Neural progenitor cell (in vitro differentiated cells): Measurements from ENCODE around the gene FAM118B. TPM values are rescaled to one million over a fixed set of nuclear protein-coding genes. Genes with fewer than 3 reads are reported as not detected.
A peak's percentile ranks its signal among the peaks of the same experiment; 100 is the strongest.

ENCODE experiments used
- DNase-seq: peaks from one replicate; pipeline ENCODE4 v3.0.0-alpha.2; 2016; ENCODE audit warnings: low spot score
- H2AFZ ChIP-seq: fragments of 200-600 bp; sonication (generic); replicated peaks from 2 replicates; pipeline ENCODE4 v1.6.1; 2016; ENCODE audit warnings: antibody characterized with exemption
- H3F3A ChIP-seq: fragments of 200-600 bp; sonication (generic); 2 replicates; pipeline ENCODE4 v1.6.1; 2016; ENCODE audit warnings: antibody characterized with exemption, low read depth
- H3K27ac ChIP-seq: fragments of 200-600 bp; sonication (generic); 2 replicates; pipeline ENCODE4 v1.5.1; 2016; ENCODE audit warnings: mild to moderate bottlenecking
- H3K27me3 ChIP-seq: fragments of 200-600 bp; sonication (generic); 2 replicates; pipeline ENCODE4 v1.6.1; 2016; ENCODE audit warnings: mild to moderate bottlenecking, moderate library complexity
- H3K36me3 ChIP-seq: fragments of 200-600 bp; sonication (generic); 2 replicates; pipeline ENCODE4 v1.5.1; 2016
- H3K4me1 ChIP-seq: fragments of 200-600 bp; sonication (generic); 2 replicates; pipeline ENCODE4 v1.6.1; 2016; ENCODE audit warnings: mixed run types
- H3K4me2 ChIP-seq: fragments of 200-600 bp; sonication (generic); 2 replicates; pipeline ENCODE4 v1.6.1; 2016
- H3K4me3 ChIP-seq: fragments of 200-600 bp; sonication (generic); 2 replicates; pipeline ENCODE4 v1.5.1; 2016
- H3K79me2 ChIP-seq: fragments of 200-600 bp; sonication (generic); 2 replicates; pipeline ENCODE4 v1.6.1; 2016; ENCODE audit warnings: low read depth
- H3K9ac ChIP-seq: fragments of 200-600 bp; sonication (generic); 2 replicates; pipeline ENCODE4 v1.6.1; 2016
- H3K9me3 ChIP-seq: fragments of 200-600 bp; sonication (generic); 2 replicates; pipeline ENCODE4 v1.5.1; 2016; ENCODE audit warnings: low read depth
- H4K20me1 ChIP-seq: fragments of 200-600 bp; sonication (generic); 2 replicates; pipeline ENCODE4 v1.6.1; 2016; ENCODE audit warnings: low read depth
- H3K27ac Mint-ChIP-seq: 3 replicates; pipeline ENCODE4 v1.8.0; 2021; ENCODE audit warnings: mixed read lengths
- H3K27me3 Mint-ChIP-seq: 2 replicates; pipeline ENCODE4 v1.8.0; 2022; ENCODE audit warnings: low read depth, mild to moderate bottlenecking, inconsistent platforms, moderate library complexity, mixed read lengths; ENCODE audit not compliant: insufficient read depth
- H3K36me3 Mint-ChIP-seq: 3 replicates; pipeline ENCODE4 v1.8.0; 2021; ENCODE audit warnings: mixed read lengths
- H3K4me1 Mint-ChIP-seq: 3 replicates; pipeline ENCODE4 v1.8.0; 2021; ENCODE audit warnings: mixed read lengths
- H3K4me3 Mint-ChIP-seq: 3 replicates; pipeline ENCODE4 v1.8.0; 2021; ENCODE audit warnings: mild to moderate bottlenecking, moderate library complexity, mixed read lengths
- H3K9me3 Mint-ChIP-seq: 3 replicates; pipeline ENCODE4 v1.8.0; 2020; ENCODE audit warnings: mixed read lengths
- EZH2 ChIP-seq: fragments of 200-600 bp; sonication (generic); IDR thresholded peaks from 2 replicates; pipeline ENCODE4 v1.6.1; 2017; ENCODE audit warnings: antibody characterized with exemption, mild to moderate bottlenecking, moderate library complexity
- EZH2phosphoT487 ChIP-seq: fragments of 200-600 bp; sonication (generic); IDR thresholded peaks from 2 replicates; pipeline ENCODE4 v1.6.1; 2017; ENCODE audit warnings: antibody characterized with exemption
- total RNA-seq: library from RNA; depleted of rRNA; stranded (reverse); fragments of >200 nt; gene quantifications from 2 replicates; pipeline ENCODE4 v1.2.3, GENCODE V29; 2015; ENCODE audit warnings: low replicate concordance
- TF ChIP-seq, protein P1 (sequence below): fragments of 200-600 bp; sonication (generic); IDR thresholded peaks from 2 replicates; pipeline ENCODE4 v1.5.1; 2017; ENCODE audit warnings: antibody characterized with exemption, mild to moderate bottlenecking

The FAM118B gene
- total RNA-seq, 1 donor from 2014 or later, result 43.2 TPM

DNA sequence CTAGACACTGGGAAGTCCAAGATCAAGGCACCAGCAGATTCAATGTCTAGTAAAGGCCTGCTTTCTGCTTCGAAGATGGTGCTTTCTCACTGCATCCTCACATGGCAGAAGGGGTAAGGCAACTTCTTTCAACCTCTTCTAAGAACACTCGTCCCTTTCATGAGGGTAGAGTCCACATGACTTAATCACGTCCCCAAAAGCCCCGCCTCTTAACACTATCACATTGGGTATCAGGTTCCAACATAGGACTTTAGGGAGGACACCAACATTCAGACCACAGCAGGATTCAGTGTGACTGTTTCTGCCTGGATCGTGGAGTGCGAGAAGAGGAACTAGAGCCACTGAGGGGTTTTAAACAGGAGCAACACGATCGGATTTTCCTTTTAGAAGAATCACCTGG is 67.6 kb downstream of the FAM118B start:
- H3K4me1 ChIP-seq, result peaks cover 7% of the 10 kb centered on the region
- H3K9me3 ChIP-seq, result no peaks in the 10 kb centered on the region
- Mint-ChIP-seq H3K27ac (no peak overlapping the region), H3K27me3 (peaks cover 9% of the 10 kb centered on the region), H3K4me3 (no peak overlapping the region), H3K4me1 (peaks cover 20% of the 10 kb centered on the region), H3K9me3 (no peaks in the 10 kb centered on the region), H3K36me3 (peaks cover 22% of the 10 kb centered on the region)
- no peak overlapping the region for H3K27ac ChIP-seq
- H3K4me2 ChIP-seq, result no peak overlapping the region
- no peak overlapping the region for H2AFZ ChIP-seq
- TF ChIP-seq EZH2phosphoT487 (no peak), EZH2 (no peak)
- TF ChIP-seq, protein P1, sequence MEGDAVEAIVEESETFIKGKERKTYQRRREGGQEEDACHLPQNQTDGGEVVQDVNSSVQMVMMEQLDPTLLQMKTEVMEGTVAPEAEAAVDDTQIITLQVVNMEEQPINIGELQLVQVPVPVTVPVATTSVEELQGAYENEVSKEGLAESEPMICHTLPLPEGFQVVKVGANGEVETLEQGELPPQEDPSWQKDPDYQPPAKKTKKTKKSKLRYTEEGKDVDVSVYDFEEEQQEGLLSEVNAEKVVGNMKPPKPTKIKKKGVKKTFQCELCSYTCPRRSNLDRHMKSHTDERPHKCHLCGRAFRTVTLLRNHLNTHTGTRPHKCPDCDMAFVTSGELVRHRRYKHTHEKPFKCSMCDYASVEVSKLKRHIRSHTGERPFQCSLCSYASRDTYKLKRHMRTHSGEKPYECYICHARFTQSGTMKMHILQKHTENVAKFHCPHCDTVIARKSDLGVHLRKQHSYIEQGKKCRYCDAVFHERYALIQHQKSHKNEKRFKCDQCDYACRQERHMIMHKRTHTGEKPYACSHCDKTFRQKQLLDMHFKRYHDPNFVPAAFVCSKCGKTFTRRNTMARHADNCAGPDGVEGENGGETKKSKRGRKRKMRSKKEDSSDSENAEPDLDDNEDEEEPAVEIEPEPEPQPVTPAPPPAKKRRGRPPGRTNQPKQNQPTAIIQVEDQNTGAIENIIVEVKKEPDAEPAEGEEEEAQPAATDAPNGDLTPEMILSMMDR, result no peak
- no peaks in the 10 kb centered on the region for H3K36me3 ChIP-seq
- H3F3A ChIP-seq, result peaks cover 16% of the 10 kb centered on the region
- no peak overlapping the region for H3K9ac ChIP-seq
- no peak overlapping the region for H3K4me3 ChIP-seq
- peaks cover 2% of the 10 kb centered on the region for H3K79me2 ChIP-seq
- no peaks in the 10 kb centered on the region for H4K20me1 ChIP-seq
- peaks cover 20% of the 10 kb centered on the region for H3K27me3 ChIP-seq
- no peak for DNase-seq

DNA sequence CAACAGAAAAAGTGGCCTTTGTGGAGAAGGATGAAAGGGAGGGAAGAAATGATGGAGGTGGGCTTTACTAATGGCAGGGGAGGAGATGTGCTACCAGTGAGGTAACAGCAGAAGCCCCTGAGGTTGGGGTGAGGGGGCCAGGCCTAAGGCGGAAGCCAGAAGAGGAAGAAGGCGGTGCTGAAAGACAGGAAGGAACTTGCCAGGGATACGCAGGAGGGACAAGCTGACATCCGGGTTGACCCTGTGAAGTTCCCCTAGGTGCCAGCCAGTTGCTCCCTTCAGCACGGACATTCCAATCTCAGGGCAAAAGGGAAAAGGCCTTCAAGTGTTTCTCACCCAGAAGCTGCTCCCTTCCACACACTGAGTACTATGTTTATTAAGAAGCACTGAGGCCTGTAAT is 69.0 kb downstream of the FAM118B start:
- H3K4me2 ChIP-seq, result no peak overlapping the region
- Mint-ChIP-seq H3K4me3 (no peak overlapping the region), H3K9me3 (no peaks in the 10 kb centered on the region), H3K27ac (no peak overlapping the region), H3K27me3 (peaks cover 10% of the 10 kb centered on the region), H3K36me3 (peaks cover 13% of the 10 kb centered on the region), H3K4me1 (peaks cover 23% of the 10 kb centered on the region)
- H3K4me3 ChIP-seq, result no peak overlapping the region
- no peaks in the 10 kb centered on the region for H4K20me1 ChIP-seq
- no peak overlapping the region for H3K27ac ChIP-seq
- no peak for TF ChIP-seq EZH2
- TF ChIP-seq EZH2phosphoT487, result no peak
- H3K36me3 ChIP-seq, result no peaks in the 10 kb centered on the region
- H3K9me3 ChIP-seq, result no peaks in the 10 kb centered on the region
- peaks cover 16% of the 10 kb centered on the region for H3F3A ChIP-seq
- DNase-seq, result no peak
- no peak overlapping the region for H2AFZ ChIP-seq
- peaks cover 5% of the 10 kb centered on the region for H3K79me2 ChIP-seq
- no peak overlapping the region for H3K9ac ChIP-seq
- H3K4me1 ChIP-seq, result peaks cover 7% of the 10 kb centered on the region
- peaks cover 22% of the 10 kb centered on the region for H3K27me3 ChIP-seq

DNA sequence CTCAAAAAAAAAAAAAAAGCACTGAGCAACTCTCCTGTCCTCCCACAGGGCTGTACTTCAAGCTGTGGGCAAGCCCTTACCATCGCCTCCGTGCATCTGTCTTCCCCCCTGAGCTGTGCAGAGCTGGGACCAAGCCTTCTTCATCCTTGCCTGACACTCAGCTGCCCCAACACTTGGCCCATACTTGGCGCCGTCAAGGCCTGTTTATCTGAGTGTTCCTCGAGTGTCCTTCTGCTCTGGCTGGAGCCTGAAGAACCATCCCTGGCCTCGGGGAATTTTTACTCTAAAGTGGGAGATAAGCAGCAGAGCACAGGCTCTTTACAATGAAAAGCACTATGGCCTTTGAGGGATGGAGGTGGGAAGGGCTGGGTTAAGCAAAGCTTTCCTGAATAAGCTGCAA is 69.7 kb downstream of the FAM118B start:
- Mint-ChIP-seq H3K4me3 (peak overlapping the region; percentile 89), H3K9me3 (no peaks in the 10 kb centered on the region), H3K27me3 (peaks cover 11% of the 10 kb centered on the region), H3K4me1 (peaks cover 23% of the 10 kb centered on the region), H3K36me3 (peaks cover 11% of the 10 kb centered on the region), H3K27ac (no peak overlapping the region)
- Histone ChIP-seq H2AFZ (no peak overlapping the region), H3K4me2 (no peak overlapping the region), H3K79me2 (peaks cover 5% of the 10 kb centered on the region), H3K9ac (no peak overlapping the region), H3K4me1 (peaks cover 7% of the 10 kb centered on the region), H4K20me1 (no peaks in the 10 kb centered on the region), H3K27me3 (peaks cover 22% of the 10 kb centered on the region), H3F3A (peaks cover 16% of the 10 kb centered on the region), H3K4me3 (no peak overlapping the region), H3K36me3 (no peaks in the 10 kb centered on the region), H3K9me3 (no peaks in the 10 kb centered on the region), H3K27ac (no peak overlapping the region)
- TF ChIP-seq, protein P1, result no peak
- no peak for TF ChIP-seq EZH2
- TF ChIP-seq EZH2phosphoT487, result no peak
- no peak for DNase-seq

DNA sequence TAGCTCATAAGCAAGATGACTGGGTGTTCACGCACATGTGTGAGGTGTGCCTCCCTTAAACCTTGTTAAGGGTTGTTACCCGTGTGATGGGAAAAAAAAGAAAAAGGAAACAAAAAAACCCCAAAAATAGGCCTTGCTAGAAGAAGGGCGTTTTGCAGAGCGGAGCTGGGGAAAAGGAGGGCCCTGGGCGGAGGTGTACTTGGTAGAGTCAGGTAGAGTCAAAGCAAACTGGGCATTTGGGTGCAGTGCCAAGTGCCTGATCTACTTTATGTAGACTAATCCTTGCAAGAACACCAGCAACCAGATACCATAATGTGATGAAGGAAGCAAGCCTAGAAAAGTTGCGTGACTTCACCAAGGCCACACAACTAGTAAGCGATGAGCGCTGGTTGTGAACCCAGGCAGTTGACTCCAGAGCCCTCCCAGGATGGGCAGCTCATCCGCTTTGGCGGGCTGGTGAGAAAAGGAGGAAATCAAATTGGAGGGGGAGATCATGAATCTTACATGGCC is 70.1 kb downstream of the FAM118B start:
- peaks cover 5% of the 10 kb centered on the region for H3K79me2 ChIP-seq
- H3F3A ChIP-seq, result peaks cover 16% of the 10 kb centered on the region
- no peaks in the 10 kb centered on the region for H3K9me3 ChIP-seq
- Mint-ChIP-seq H3K27ac (peak overlapping the region; percentile 76), H3K36me3 (peaks cover 12% of the 10 kb centered on the region), H3K27me3 (peaks cover 11% of the 10 kb centered on the region), H3K9me3 (no peaks in the 10 kb centered on the region), H3K4me3 (peak overlapping the region; percentile 89), H3K4me1 (peaks cover 23% of the 10 kb centered on the region)
- H3K4me2 ChIP-seq, result peak overlapping the region; percentile 89
- H3K27ac ChIP-seq, result no peak overlapping the region
- H3K27me3 ChIP-seq, result peaks cover 22% of the 10 kb centered on the region
- H3K9ac ChIP-seq, result no peak overlapping the region
- H3K4me3 ChIP-seq, result peak overlapping the region; percentile 65
- H3K36me3 ChIP-seq, result no peaks in the 10 kb centered on the region
- no peaks in the 10 kb centered on the region for H4K20me1 ChIP-seq
- H3K4me1 ChIP-seq, result peaks cover 7% of the 10 kb centered on the region
- TF ChIP-seq, protein P1, result no peak
- TF ChIP-seq EZH2 (no peak), EZH2phosphoT487 (no peak)
- no peak overlapping the region for H2AFZ ChIP-seq
- no peak for DNase-seq
